ENCODE measurements around the gene NOX5. TPM values are rescaled to one million over a fixed set of nuclear protein-coding genes. Genes with fewer than 3 reads are reported as not detected.

Gene NOX5
- total and polyA plus RNA-seq, 4 donors: under 0.01 to 0.08 (median 0.01) TPM

- peaks cover 0 to 4% (median 1%) of the 10 kb centered on the region in 4 donors for H3K4me1 ChIP-seq (ENCODE audit: control insufficient read depth in 4 of 4, insufficient read depth in 4 of 4, low read length in 3 of 4)
- no peaks in the 10 kb centered on the region for H3K9me3 ChIP-seq (ENCODE audit: control insufficient read depth in 4 of 4, low read length in 3 of 4)
- peak; percentile 65 for DNase-seq (ENCODE audit: low spot score)
- no peak overlapping the region for H3K27ac ChIP-seq (ENCODE audit: low read depth in 1 of 2, low read length in 2 of 2)
- H3K9ac ChIP-seq (ENCODE audit: low read depth in 1 of 2, low read length in 2 of 2): no peak overlapping the region
- TF ChIP-seq SP1 (IDR thresholded peaks at IDR 0.05): no peak
- TF ChIP-seq RAD21 (IDR thresholded peaks at IDR 0.05): peak in 1 of 2 donors; percentile 17
- TF ChIP-seq CTCF (IDR thresholded peaks at IDR 0.05; ENCODE audit: low read depth, low read length, missing input control): peak; percentile 16
- H3K4me3 ChIP-seq (ENCODE audit: low read depth in 1 of 3, low read length in 3 of 3): no peak overlapping the region
- peaks cover 0 to 3% (median 3%) of the 10 kb centered on the region in 4 donors for H3K27me3 ChIP-seq (ENCODE audit: control insufficient read depth in 4 of 4, insufficient read depth in 4 of 4, low read length in 3 of 4)
- H3K36me3 ChIP-seq (ENCODE audit: control insufficient read depth in 4 of 4, insufficient read depth in 3 of 4, low read depth in 1 of 4, low read length in 3 of 4): no peaks in the 10 kb centered on the region
- WGBS: 17% methylated on average over 42 of the region's 42 CpGs
Observed at GRCh38 chr15:69031013-69032001, 16.8 kb downstream of the NOX5 start.

- no peak for DNase-seq (ENCODE audit: low spot score)
- no peak overlapping the region for H3K27ac ChIP-seq (ENCODE audit: low read depth in 1 of 2, low read length in 2 of 2)
- WGBS: 62% methylated on average over 5 of the region's 5 CpGs
- no peaks in the 10 kb centered on the region for H3K36me3 ChIP-seq (ENCODE audit: control insufficient read depth in 4 of 4, insufficient read depth in 3 of 4, low read depth in 1 of 4, low read length in 3 of 4)
- H3K9me3 ChIP-seq (ENCODE audit: control insufficient read depth in 4 of 4, low read length in 3 of 4): no peaks in the 10 kb centered on the region
- no peak overlapping the region for H3K4me3 ChIP-seq (ENCODE audit: low read depth in 1 of 3, low read length in 3 of 3)
- no peak overlapping the region for H3K9ac ChIP-seq (ENCODE audit: low read depth in 1 of 2, low read length in 2 of 2)
- peaks cover 0 to 4% (median 1%) of the 10 kb centered on the region in 4 donors for H3K4me1 ChIP-seq (ENCODE audit: control insufficient read depth in 4 of 4, insufficient read depth in 4 of 4, low read length in 3 of 4)
- TF ChIP-seq FOXA2 (IDR thresholded peaks at IDR 0.05) (no peak), SP1 (IDR thresholded peaks at IDR 0.05) (no peak), JUND (IDR thresholded peaks at IDR 0.05) (no peak), FOXA1 (IDR thresholded peaks at IDR 0.05) (no peak), REST (IDR thresholded peaks at IDR 0.05) (no peak), RAD21 (IDR thresholded peaks at IDR 0.05) (no peak), ATF3 (IDR thresholded peaks at IDR 0.05) (no peak), RXRA (IDR thresholded peaks at IDR 0.05) (no peak)
- H3K27me3 ChIP-seq (ENCODE audit: control insufficient read depth in 4 of 4, insufficient read depth in 4 of 4, low read length in 3 of 4): peaks cover 0 to 3% (median 1%) of the 10 kb centered on the region in 4 donors
Observed at GRCh38 chr15:69032031-69032430, 17.5 kb downstream of the NOX5 start.

Data from liver (tissue), 9 donors.